Stimulated activated CD4-positive, alpha-beta T cell treated with anti-CD3 and anti-CD28 coated beads, Interleukin-4, amount 100 ng/mL, for 48 hours (primary cell): ENCODE results near the gene OR56B1.
"Not testable (repeated sequence)": the region's sequence is repeated elsewhere in the genome, so short reads cannot be mapped to it uniquely, and the experiment has no call there.

Experiments
- DNase-seq, 2 donors: peaks; one replicate each; pipeline ENCODE4 v3.0.0-alpha.2; 2020; ENCODE audit warnings: low read depth in 2 of 2

The OR56B1 gene, protein sequence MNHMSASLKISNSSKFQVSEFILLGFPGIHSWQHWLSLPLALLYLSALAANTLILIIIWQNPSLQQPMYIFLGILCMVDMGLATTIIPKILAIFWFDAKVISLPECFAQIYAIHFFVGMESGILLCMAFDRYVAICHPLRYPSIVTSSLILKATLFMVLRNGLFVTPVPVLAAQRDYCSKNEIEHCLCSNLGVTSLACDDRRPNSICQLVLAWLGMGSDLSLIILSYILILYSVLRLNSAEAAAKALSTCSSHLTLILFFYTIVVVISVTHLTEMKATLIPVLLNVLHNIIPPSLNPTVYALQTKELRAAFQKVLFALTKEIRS

DNA sequence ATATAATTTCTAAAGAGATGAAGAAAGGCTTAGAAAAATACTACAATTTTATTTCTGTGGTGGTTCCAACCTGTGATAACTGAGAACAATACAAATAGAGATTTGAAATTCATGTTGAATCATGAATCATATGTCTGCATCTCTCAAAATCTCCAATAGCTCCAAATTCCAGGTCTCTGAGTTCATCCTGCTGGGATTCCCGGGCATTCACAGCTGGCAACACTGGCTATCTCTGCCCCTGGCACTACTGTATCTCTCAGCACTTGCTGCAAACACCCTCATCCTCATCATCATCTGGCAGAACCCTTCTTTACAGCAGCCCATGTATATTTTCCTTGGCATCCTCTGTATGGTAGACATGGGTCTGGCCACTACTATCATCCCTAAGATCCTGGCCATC, at the start of gene OR56B1:
Gene OR56B1 (plus strand): TSS at position 53 of the 400 bp plus-strand sequence. CDS start 69 bp downstream, at position 122.
- DNase-seq, result no peak

DNA sequence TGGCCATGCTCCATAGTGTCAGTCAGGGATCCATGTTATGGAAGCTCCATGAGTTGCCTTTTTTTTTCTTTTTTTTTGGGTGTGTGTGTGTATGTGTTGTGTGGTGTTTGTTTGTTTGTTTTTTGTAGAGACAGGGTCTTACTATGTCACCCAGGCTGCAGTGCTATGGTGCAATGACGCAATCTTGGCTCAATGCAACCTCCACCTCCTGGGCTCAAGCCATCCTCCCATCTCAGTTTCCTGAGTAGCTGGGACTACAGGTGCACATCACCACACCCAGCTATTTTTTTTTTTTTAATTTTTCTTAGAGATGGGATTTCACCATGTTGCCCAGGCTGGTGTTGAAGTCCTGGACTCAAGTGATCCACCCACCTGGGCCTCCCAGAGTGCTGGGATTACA, 47.8 kb upstream of the OR56B1 start:
- no peak for DNase-seq

DNA sequence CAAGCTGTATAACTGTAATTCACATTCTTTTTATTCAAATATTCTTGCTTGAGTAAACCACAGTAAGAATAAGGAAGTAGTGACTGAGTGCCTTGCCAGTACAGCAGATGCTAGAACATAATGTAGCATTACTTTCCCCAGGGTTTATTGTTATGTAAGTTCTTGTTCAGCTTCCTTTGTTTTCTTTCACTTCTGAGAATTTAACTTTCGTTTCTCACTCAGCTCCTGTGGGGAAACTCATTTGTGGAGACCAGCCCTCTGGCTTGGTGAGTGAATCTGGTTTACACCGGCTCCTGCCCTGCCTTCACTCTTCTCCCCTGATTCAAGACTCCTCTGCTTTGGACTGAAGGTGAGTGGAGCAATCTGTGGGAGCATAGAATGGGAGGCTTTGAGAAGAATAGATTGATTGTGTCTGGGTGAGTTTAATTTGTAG, 46.7 kb upstream of the OR56B1 start, which contains the start of gene TRIM22:
Gene TRIM22 (plus strand): TSS at position 240 of the 433 bp plus-strand sequence. CDS start 6,443 bp downstream, outside the sequence.
- peak in 1 of 2 donors; percentile 34 for DNase-seq

DNA sequence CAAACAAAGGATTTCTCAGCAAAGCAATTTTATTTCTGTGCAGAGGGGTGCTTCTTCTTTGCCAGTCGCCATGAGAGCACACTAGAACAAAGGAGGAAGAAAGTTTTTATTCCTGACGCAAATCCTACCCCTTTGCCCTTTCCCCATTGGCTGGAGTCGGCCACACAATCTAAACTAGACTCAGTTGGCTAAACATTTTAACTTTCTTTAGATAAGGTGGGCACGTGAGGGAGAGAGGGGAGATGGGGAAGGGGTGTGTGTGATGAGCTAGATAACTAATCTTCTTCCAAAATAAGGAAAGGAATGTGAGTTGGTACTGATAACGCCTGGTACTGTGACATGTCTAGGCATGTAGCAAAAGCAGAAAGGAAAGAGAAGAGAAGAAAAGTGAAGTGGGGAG, 46.0 kb upstream of the OR56B1 start:
- no peak for DNase-seq

DNA sequence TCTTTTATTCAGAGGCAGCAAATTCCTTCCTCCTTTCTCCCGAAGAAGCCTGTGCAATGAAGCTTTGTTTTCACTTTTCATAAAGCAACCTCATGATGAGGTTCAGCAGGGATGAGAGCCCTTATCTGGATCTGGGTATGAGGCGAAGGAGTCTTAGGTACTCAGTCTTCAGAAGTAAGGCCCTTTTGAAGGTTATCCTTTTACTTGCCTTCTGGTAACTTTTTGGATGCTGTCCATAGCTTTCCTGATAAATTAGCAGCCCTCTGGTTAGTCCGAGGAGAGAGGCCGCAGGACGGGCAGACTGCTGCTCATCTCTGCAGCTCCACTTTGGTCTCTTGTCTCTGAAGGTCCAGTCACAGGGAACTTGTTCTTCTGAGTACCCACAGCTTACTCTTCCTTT, 45.5 kb upstream of the OR56B1 start:
- DNase-seq, result no peak

DNA sequence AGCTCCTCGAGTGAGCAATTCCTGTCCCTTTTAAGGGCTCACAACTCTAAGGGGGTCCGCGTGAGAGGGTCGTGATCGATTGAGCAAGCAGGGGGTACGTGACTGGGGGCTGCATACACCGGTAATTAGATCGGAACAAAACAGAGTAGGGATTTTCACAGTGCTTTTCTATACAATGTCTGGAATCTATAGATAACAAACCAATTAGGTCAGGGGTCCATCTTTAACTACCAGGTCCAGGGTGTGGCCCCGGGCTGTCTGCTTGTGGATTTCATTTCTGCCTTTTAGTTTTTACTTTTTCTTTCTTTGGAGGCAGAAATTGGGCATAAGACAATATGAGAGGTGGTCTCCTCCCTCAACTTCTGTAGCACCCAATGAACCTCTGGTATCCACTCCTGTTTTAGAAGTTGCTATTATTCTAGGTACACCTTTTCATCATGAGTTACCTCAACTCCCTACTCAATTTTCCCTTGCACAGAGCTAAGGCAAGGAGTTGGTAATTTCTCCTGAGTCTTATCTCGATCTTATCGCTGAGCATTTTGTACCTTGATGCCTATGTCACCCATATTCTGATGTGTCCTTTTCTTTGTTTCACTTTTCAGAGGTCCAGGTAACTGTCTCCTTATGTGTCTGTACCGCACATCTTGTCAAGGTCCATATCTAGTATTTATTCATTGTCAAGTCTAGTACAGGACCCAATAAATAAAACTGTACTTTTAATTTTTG, 44.8 kb upstream of the OR56B1 start:
- not testable (repeated sequence) for DNase-seq

DNA sequence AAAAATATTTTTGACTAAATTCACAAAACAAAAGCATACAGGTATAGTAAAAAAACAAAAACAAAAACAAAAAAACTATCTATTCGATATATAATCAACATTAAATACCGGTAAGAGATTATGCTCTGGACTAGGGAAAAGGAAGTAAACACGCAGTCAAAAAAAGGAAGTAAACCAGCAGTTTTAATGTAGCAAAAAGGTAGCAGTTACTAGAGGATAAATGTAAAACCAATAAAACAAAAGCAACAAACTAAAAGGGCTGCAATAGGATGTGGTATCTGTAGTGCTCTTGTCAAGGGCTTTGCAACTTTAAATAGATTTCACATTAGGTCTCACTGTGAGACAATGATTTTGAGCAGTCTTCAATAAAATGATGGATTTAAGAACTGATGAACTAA, 44.3 kb upstream of the OR56B1 start:
- DNase-seq, result no peak

DNA sequence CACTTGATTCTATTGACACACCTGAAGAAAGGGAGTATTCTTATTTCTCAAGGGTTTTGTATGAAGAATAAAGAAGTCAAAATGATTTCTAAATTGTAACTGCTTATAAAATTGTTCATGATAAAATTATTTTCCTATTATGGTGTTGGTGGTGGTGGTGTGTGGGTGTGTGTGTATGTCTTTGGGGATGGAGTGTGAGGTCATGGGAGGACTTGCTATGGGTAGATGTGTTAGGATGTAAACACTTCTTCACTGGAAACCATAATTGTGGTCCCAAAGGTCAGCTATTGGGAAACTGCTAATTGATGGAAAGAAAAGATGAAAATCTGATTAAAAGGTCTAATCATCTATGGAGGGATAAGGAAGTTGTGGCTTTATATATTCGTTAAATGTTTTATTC, 41.6 kb upstream of the OR56B1 start:
- DNase-seq, result no peak

DNA sequence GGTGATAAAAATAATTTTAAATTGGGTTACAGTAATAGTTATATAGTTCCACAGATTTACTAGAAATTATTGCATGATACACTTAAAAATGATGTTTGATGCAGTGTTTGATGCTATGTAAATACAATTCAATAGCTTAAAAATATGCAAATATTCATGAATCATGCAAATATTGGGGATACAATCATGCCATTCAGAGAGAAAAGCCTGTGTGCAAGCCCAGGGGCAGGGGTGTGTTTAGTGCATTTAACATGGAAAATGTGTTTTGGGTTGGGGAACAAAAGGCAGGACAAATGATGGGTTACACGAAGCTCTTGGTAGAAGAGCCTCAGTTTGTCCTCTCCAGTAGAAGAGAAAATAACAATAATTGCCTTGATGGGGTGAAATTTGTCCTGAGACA, 40.7 kb upstream of the OR56B1 start:
- no peak for DNase-seq

DNA sequence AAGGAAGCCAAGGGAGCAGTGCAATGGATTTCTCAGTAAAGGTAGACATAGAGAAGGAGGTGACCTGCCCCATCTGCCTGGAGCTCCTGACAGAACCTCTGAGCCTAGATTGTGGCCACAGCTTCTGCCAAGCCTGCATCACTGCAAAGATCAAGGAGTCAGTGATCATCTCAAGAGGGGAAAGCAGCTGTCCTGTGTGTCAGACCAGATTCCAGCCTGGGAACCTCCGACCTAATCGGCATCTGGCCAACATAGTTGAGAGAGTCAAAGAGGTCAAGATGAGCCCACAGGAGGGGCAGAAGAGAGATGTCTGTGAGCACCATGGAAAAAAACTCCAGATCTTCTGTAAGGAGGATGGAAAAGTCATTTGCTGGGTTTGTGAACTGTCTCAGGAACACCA, 40.0 kb upstream of the OR56B1 start:
- no peak for DNase-seq

DNA sequence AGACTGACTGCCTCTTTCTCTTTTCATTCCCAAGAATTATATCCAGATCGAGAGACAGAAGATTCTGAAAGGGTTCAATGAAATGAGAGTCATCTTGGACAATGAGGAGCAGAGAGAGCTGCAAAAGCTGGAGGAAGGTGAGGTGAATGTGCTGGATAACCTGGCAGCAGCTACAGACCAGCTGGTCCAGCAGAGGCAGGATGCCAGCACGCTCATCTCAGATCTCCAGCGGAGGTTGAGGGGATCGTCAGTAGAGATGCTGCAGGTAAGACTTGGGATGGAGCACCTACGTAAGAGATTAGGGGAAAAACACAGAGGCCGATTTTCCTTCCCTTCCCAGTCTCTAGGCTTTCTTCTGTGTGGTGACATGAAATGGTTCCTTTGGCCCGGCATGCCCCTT, 38.0 kb upstream of the OR56B1 start:
- no peak for DNase-seq

DNA sequence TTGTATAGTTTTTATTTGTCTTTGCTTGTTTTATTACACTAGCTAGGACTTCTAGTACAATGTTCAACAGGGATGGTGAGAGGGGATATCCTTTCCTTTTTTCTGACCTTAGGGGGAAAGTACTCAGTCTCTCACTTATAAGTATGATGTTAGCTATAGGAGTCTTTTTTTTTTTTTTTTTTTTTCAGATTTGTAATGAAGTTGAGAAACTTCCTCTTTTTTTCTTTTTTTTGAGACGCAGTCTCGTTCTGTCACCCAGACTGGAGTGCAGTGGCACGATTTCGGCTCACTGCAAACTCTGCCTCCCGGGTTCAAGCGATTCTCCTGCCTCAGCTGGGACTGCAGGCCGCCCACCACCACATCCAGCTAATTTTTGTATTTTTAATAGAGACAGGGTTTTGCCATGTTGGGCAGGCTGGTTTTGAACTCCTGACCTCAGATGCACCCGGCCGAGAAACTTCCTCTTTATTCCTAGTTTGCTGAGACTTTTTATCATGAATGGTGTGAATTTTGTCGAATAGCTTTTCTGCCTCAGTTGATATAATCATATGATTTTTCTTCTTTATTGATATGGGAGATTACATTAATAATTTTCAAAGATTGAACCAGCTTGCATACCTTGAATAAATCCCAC, 35.7 kb upstream of the OR56B1 start:
- no peak for DNase-seq

DNA sequence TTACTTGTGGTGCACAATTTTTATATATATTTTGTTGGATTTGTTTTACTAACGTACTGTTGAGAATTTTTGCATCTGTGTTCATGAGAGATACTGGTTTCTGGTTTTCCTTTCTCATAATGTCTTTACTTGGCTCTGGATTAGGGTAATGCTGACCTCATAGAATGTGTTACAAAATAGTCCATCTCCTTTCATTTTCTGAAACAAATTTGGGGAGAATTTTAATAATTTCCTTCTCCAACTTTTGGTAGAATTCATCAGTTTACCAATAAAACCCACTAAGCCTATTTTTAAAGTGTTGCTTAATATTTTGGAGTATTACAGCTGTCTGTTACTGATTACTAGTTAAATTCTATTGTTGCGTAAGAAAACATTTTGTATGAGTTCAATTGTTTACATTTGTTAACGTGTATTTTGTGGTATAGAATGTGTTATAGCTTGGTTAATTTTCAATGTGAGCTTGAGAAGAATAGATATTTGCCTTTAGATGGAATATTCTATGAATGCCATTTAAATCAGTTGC, 35.1 kb upstream of the OR56B1 start:
- no peak for DNase-seq

DNA sequence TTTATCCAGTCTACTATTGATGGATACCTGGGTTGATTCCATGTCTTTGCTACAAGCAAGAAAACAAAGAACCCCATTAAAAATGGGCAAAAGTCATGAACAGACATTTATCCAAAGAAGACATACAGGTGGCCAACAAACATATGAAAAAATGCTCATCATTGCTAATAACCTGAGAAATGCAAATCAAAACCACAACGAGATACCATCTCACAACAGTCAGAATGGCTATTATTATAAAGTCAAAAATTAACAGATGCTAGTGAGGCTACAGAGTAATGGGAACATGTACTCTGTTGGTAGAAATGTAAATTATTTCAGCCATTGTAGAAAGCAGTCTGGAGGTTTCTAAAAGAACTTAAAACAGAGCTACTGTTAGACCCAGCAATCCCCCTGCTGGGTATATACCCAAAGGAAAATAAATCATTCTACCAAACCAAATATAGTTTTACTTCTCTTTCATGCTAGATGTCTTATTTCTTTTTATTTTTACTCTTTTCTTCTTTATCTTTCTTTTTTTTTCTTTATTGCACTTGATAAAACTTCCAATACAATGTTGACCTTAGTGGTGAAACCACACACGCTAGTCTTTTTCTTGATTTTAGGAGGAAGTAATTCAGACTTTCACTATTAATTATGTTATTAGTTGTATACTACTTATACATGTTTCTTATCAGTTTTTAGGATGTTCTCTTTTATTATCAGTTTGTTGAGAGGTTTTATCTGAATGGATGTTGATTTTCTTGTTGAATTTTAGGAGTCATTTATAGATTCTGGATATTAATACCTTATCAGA, 32.3 kb upstream of the OR56B1 start:
- no peak for DNase-seq

DNA sequence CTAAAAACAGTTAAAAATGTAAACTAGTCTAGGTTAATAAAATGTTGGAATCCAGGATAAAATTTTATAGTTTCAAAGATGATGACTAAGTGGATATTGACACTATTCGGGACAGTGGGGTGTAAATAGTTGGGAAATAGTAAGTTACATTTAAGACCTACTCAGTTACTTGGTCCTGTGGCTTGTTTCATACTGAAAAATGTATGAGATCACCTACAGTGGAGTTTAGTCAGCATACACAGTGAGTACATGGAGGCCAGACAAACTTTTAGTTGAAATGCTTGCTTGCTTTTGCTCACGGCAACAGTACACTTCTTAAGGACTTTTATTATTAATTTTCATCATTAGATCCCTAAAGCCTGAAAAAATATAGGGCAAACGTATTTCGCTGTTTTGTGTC, 30.6 kb upstream of the OR56B1 start:
- DNase-seq, result no peak

DNA sequence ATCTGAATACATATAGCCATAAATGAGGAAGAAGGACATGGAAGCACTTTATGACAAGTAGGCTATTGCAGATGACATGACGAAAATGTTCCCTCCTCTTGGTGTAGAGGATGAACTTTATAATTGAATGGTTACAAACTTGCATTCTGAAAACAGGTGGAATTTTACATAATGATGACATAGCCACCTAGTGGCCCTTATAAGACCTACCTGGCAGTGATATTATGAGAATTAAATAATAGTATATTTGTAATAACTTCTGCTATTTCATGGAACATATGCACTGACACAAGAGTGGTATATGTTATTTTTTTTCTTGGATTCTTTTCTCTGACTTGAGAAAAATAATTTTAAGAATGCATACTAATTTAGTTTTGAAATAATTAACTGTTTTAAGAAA, 23.7 kb upstream of the OR56B1 start:
- DNase-seq, result no peak

DNA sequence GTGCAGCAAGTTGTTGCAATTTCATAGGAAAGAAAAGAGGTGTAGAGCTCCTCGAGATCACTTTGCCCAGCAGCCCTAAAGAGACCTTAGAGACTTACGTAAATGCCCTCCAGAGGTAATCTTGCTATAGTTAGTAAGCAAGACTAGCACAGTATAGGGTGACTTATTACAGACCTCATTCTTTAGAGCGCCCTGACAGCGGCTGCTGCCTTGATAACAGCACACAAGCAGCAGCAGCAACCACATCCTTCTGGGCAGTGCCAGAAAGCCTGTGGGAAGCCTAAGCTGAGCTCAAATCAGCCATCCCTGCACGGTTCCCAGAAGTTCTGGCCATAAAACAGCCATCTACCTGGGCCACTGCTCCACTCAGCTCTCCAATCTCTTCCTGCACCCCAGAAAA, 22.6 kb upstream of the OR56B1 start:
- DNase-seq, result no peak

DNA sequence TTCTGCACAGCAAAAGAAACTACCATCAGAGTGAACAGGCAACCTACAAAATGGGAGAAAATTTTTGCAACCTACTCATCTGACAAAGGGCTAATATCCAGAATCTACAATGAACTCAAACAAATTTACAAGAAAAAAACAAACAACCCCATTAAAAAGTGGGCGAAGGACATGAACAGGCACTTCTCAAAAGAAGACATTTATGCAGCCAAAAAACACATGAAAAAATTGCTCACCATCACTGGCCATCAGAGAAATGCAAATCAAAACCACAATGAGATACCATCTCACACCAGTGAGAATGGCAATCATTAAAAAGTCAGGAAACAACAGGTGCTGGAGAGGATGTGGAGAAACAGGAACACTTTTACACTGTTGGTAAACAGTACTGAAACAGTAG, 19.7 kb upstream of the OR56B1 start:
- DNase-seq, result not testable (repeated sequence)

DNA sequence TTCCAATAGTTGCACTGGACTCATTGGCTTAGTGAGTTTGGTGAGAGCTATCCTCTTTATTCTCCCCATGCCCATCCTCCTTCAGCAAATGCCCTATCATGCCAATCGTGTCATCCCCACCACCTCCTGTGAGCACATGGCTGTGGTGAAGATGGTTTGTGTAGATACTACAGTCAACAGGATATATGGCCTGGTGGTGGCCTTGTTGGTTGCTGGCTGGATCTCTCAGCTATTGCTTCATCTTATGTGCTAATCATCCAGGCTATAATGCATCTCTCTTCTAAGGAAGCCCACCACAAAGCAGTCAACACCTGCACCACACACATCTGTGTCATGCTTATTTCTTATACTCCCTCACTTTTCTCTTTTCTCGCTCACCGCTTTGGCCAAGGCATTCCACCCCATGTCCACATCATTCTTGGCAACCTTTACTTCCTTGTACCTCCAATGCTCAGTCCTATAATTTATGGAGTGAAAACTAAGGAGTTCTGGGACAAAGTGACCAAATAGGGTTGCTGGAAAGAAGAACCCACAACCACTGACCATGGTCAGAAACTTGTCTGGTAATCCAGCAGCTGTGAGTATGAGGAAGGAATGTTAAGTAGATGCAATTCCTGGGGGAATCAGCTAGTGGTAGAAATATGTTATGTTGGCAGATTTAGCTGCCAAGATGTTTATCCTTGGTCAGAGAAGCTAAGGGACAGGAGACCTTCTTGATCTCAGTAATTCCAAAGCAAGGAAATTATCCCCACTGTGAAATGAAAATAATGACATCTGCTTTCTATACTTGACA, 16.3 kb upstream of the OR56B1 start:
- no peak for DNase-seq

DNA sequence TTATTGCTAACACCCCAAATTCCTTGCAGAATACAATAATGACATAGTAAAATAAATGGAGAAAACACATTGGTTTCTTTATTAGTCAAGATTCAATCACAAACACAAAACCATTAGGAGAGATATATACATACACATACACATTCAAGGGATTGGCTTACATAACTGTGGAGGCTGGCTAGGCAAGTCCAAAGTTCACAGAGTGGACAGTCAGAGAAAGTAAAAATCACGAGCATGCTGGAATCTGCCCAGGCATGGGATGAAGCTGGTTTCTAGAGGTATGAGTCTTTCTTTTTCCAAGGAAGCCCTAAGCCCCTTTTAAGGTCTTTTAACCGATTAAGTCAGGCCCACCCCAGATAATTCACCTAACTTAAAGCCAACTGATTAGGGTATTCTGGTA, 13.6 kb upstream of the OR56B1 start:
- no peak for DNase-seq

DNA sequence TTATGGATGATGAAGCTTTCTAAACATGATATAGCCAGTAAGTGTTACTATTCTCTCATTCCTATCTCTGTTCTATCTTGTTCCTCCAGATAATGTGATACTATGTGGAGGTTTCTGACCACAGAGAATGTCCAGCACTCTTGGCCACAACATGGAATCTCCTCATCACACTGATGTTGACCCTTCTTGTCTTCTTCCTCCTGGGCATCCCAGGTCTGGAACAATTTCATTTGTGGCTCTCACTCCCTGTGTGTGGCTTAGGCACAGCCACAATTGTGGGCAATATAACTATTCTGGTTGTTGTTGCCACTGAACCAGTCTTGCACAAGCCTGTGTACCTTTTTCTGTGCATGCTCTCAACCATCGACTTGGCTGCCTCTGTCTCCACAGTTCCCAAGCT, 9.9 kb upstream of the OR56B1 start:
- DNase-seq, result no peak
